H1 (cell line): ENCODE results near the gene UBE2E2. TPM values are rescaled to one million over a fixed set of nuclear protein-coding genes. Genes with fewer than 3 reads are reported as not detected.
A peak's percentile ranks its signal among the peaks of the same experiment; 100 is the strongest.

Source experiments
- CTCF ChIA-PET: fragments of 300-600 bp; sonication (Branson Sonifier 250); formaldehyde crosslinking; loops from one replicate; lab custom pipeline; 2021; ENCODE audit not compliant: partially characterized antibody; lab: Charles Lee
- POLR2A ChIA-PET: fragments of 300-600 bp; sonication (Branson Sonifier 250); formaldehyde crosslinking; loops from one replicate; lab custom pipeline; 2021; ENCODE audit warnings: inconsistent platforms; ENCODE audit not compliant: partially characterized antibody; lab: Charles Lee
- DNase-seq, 2 experiments: peaks; one replicate each; pipeline versions ENCODE4 v3.0.0 to v3.0.0-alpha.2; 2010 to 2022; ENCODE audit warnings: low spot score in 2 of 2, low read depth in 1 of 2, mixed read lengths in 1 of 2
- FAIRE-seq: peaks from 2 replicates; lab custom pipeline; 2011; peaks lifted over from hg19 to GRCh38; lab: Jason Lieb, UNC
- H2AFZ ChIP-seq: 2 replicates; pipeline ENCODE4 v1.8.1; 2012; ENCODE audit warnings: low read length, inconsistent platforms
- H2AK5ac ChIP-seq: 2 replicates; pipeline ENCODE4 v1.6.1; 2013; ENCODE audit warnings: low read depth, low read length
- H2BK120ac ChIP-seq: replicated peaks from 2 replicates; pipeline ENCODE3; 2013; ENCODE audit warnings: low read depth, low read length, inconsistent platforms
- H2BK12ac ChIP-seq: 2 replicates; pipeline ENCODE4 v1.6.1; 2013; ENCODE audit warnings: low read depth, low read length
- H2BK15ac ChIP-seq: 2 replicates; pipeline ENCODE4 v1.6.1; 2013; ENCODE audit warnings: low read length
- H2BK20ac ChIP-seq: 2 replicates; pipeline ENCODE4 v1.6.1; 2013; ENCODE audit warnings: low read length
- H2BK5ac ChIP-seq: 2 replicates; pipeline ENCODE4 v1.6.1; 2013; ENCODE audit warnings: low read depth, low read length
- H3K14ac ChIP-seq: 2 replicates; pipeline ENCODE4 v1.6.1; 2013; ENCODE audit warnings: inconsistent platforms; ENCODE audit not compliant: insufficient read length
- H3K18ac ChIP-seq: 2 replicates; pipeline ENCODE4 v1.6.1; 2013; ENCODE audit warnings: low read length; ENCODE audit errors: extremely low read depth
- H3K23ac ChIP-seq: 2 replicates; pipeline ENCODE4 v1.6.1; 2013; ENCODE audit warnings: inconsistent platforms; ENCODE audit not compliant: insufficient read length
- H3K23me2 ChIP-seq: 2 replicates; pipeline ENCODE4 v1.6.1; 2013; ENCODE audit warnings: low read depth, low read length
- H3K27ac ChIP-seq: 2 replicates; pipeline ENCODE4 v1.6.1; 2011; ENCODE audit warnings: low read depth, low read length, inconsistent platforms
- H3K27me3 ChIP-seq, 4 experiments: replicated peaks in 1 of 4; 1 replicate in 1 of 4; 2 replicates in 3 of 4; pipeline versions ENCODE4 v1.6.1 to v1.8.1; 2011 to 2013; ENCODE audit warnings: low read length in 3 of 4, mild to moderate bottlenecking in 3 of 4, inconsistent platforms in 2 of 4, mixed read lengths in 2 of 4, moderate library complexity in 1 of 4; ENCODE audit not compliant: control insufficient read depth in 3 of 4, insufficient read depth in 3 of 4; ENCODE audit errors: extremely low read depth in 1 of 4
- H3K36me3 ChIP-seq, 4 experiments: 2 replicates each; pipeline versions ENCODE4 v1.6.1 to v1.8.1; 2011 to 2013; ENCODE audit warnings: mild to moderate bottlenecking in 4 of 4, low read length in 3 of 4, moderate library complexity in 2 of 4, control low read depth in 1 of 4, inconsistent platforms in 1 of 4; ENCODE audit not compliant: insufficient read depth in 4 of 4, control insufficient read depth in 2 of 4
- H3K4ac ChIP-seq: replicated peaks from 2 replicates; pipeline ENCODE3; 2013; ENCODE audit warnings: low read length, low read depth, mixed read lengths, inconsistent platforms; ENCODE audit not compliant: insufficient read length
- H3K4me1 ChIP-seq, 4 experiments: replicated peaks in 1 of 4; 1 replicate in 1 of 4; 2 replicates in 3 of 4; pipeline versions ENCODE4 v1.6.1 to v1.8.1; 2011 to 2013; ENCODE audit warnings: low read length in 3 of 4, inconsistent platforms in 2 of 4, mixed read lengths in 1 of 4; ENCODE audit not compliant: insufficient read depth in 4 of 4, control insufficient read depth in 3 of 4
- H3K4me2 ChIP-seq, 2 experiments: 2 replicates each; pipeline versions ENCODE4 v1.6.1 to v1.8.1; 2011 to 2013; ENCODE audit warnings: low read depth in 2 of 2, low read length in 2 of 2, control low read depth in 1 of 2, inconsistent platforms in 1 of 2, mild to moderate bottlenecking in 1 of 2; ENCODE audit not compliant: insufficient read depth in 1 of 2
- H3K4me3 ChIP-seq, 4 experiments: fragments of 200-600, 300-600 bp in 1 of 4; sonication (generic), shearing (Covaris generic), sonication (Bioruptor Twin) in 1 of 4; 2 replicates each; pipeline versions ENCODE4 v1.5.1 to v1.8.1; 2011 to 2016; ENCODE audit warnings: low read length in 4 of 4, low read depth in 3 of 4, control low read depth in 2 of 4, inconsistent platforms in 2 of 4, mild to moderate bottlenecking in 2 of 4, mixed read lengths in 1 of 4, moderate library complexity in 1 of 4; ENCODE audit not compliant: insufficient read depth in 2 of 4; ENCODE audit errors: extremely low read depth in 1 of 4
- H3K56ac ChIP-seq: replicated peaks from 2 replicates; pipeline ENCODE3; 2013; ENCODE audit warnings: low read depth, mild to moderate bottlenecking, mixed read lengths, low read length, inconsistent platforms; ENCODE audit not compliant: insufficient read length
- H3K79me1 ChIP-seq: 2 replicates; pipeline ENCODE4 v1.6.1; 2013; ENCODE audit warnings: low read depth, low read length, control low read depth
- H3K79me2 ChIP-seq, 2 experiments: 2 replicates each; pipeline versions ENCODE4 v1.6.1 to v1.8.1; 2012 to 2013; ENCODE audit warnings: low read length in 2 of 2, mild to moderate bottlenecking in 2 of 2, inconsistent platforms in 1 of 2; ENCODE audit not compliant: insufficient read depth in 2 of 2, control insufficient read depth in 1 of 2
- H3K9ac ChIP-seq, 4 experiments: replicated peaks in 1 of 4; 1 replicate in 1 of 4; 2 replicates in 3 of 4; pipeline versions ENCODE4 v1.6.1 to v1.8.1; 2011 to 2013; ENCODE audit warnings: low read depth in 3 of 4, low read length in 3 of 4, control low read depth in 2 of 4, mild to moderate bottlenecking in 2 of 4, moderate library complexity in 2 of 4, inconsistent platforms in 1 of 4; ENCODE audit errors: extremely low read depth in 1 of 4
- H3K9me3 ChIP-seq, 2 experiments: 2 replicates each; pipeline versions ENCODE4 v1.6.1 to v1.8.1; 2012 to 2013; ENCODE audit warnings: mild to moderate bottlenecking in 2 of 2, moderate library complexity in 2 of 2, control low read depth in 1 of 2, inconsistent platforms in 1 of 2, low read depth in 1 of 2, low read length in 1 of 2, mixed read lengths in 1 of 2; ENCODE audit not compliant: insufficient read depth in 2 of 2
- H4K20me1 ChIP-seq, 2 experiments: replicated peaks in 1 of 2; 2 replicates each; pipeline versions ENCODE3 to v1.8.1; 2011 to 2013; ENCODE audit warnings: inconsistent platforms in 2 of 2, low read length in 2 of 2, mild to moderate bottlenecking in 1 of 2; ENCODE audit not compliant: insufficient read depth in 2 of 2, control insufficient read depth in 1 of 2
- H4K5ac ChIP-seq: 2 replicates; pipeline ENCODE4 v1.6.1; 2013; ENCODE audit warnings: low read length, low read depth, mixed read lengths, inconsistent platforms; ENCODE audit not compliant: insufficient read length
- H4K8ac ChIP-seq: 2 replicates; pipeline ENCODE4 v1.8.0; 2013; ENCODE audit warnings: mild to moderate bottlenecking, moderate library complexity, low read length, inconsistent platforms; ENCODE audit not compliant: insufficient read depth; ENCODE audit errors: extremely low read depth
- H4K91ac ChIP-seq: replicated peaks from 2 replicates; pipeline ENCODE3; 2013; ENCODE audit warnings: low read length, mixed read lengths, inconsistent platforms; ENCODE audit not compliant: insufficient read length
- BACH1 ChIP-seq: IDR thresholded peaks from 2 replicates; pipeline ENCODE4 v1.6.1; 2012; ENCODE audit warnings: low read length, improper control_type of control experiment
- BRCA1 ChIP-seq: IDR thresholded peaks from 2 replicates; pipeline ENCODE4 v1.6.1; 2012; ENCODE audit warnings: low read depth, low read length, improper control_type of control experiment
- EGR1 ChIP-seq: IDR thresholded peaks from 2 replicates; pipeline ENCODE4 v1.6.1; 2011; ENCODE audit warnings: low read depth, low read length, borderline replicate concordance
- GABPA ChIP-seq: IDR thresholded peaks from 2 replicates; pipeline ENCODE4 v1.6.1; 2011; ENCODE audit warnings: mild to moderate bottlenecking, low read length, moderate library complexity, borderline replicate concordance; ENCODE audit not compliant: insufficient read depth
- JUN ChIP-seq: IDR thresholded peaks from 2 replicates; pipeline ENCODE4 v1.6.1; 2011; ENCODE audit warnings: low read depth, mild to moderate bottlenecking, improper control_type of control experiment, low read length
- POLR2A ChIP-seq, 2 experiments: IDR thresholded peaks; 1 replicate in 1 of 2; 2 replicates in 1 of 2; pipeline ENCODE4 v1.6.1; 2011; ENCODE audit warnings: low read depth in 2 of 2, low read length in 2 of 2, mild to moderate bottlenecking in 2 of 2; ENCODE audit errors: control extremely low read depth in 1 of 2
- POU5F1 ChIP-seq: IDR thresholded peaks from 2 replicates; pipeline ENCODE4 v1.6.1; 2011; ENCODE audit warnings: low read depth, mild to moderate bottlenecking, low read length, moderate library complexity
- RBBP5 ChIP-seq: IDR thresholded peaks from 2 replicates; pipeline ENCODE4 v1.7.1; 2012; ENCODE audit warnings: low read depth, mild to moderate bottlenecking, inconsistent platforms, low read length, moderate library complexity, borderline replicate concordance
- RNF2 ChIP-seq: fragments of 200-900, 300-1000 bp; sonication (generic); IDR thresholded peaks from 2 replicates; pipeline ENCODE4 v1.7.1; 2016; ENCODE audit warnings: borderline replicate concordance, low read depth, mild to moderate bottlenecking, antibody characterized with exemption, low read length; ENCODE audit not compliant: poor library complexity, severe bottlenecking; ENCODE audit errors: missing control alignments
- SRF ChIP-seq: IDR thresholded peaks from 2 replicates; pipeline ENCODE4 v1.6.1; 2011; ENCODE audit warnings: mild to moderate bottlenecking, low read depth, low read length, moderate library complexity
- ZNF274 ChIP-seq: IDR thresholded peaks from 2 replicates; pipeline ENCODE4 v1.7.0; 2012; ENCODE audit warnings: low read length, borderline replicate concordance; ENCODE audit errors: extremely low read depth
- WGBS, 2 experiments: shearing (Covaris generic) in 1 of 2; methylation state at CpG; one replicate each; pipeline versions ENCODE4 v1.1.6 to v1.1.7; 2013 to 2015; ENCODE audit warnings: low lambda C conversion rate in 2 of 2, mixed read lengths in 2 of 2, inconsistent platforms in 1 of 2, low coverage in 1 of 2, missing lambda C conversion rate in 1 of 2; ENCODE audit not compliant: insufficient replicate concordance in 2 of 2, insufficient coverage in 1 of 2, insufficient read length in 1 of 2; ENCODE audit errors: extremely low coverage in 1 of 2, missing lambda C conversion rate in 1 of 2; 5-methylcytosine and 5-hydroxymethylcytosine counted together
- polyA plus RNA-seq, 7 experiments: library from polyadenylated mRNA; depleted of rRNA in 3 of 7; stranded (reverse) in 5 of 7; unstranded in 2 of 7; fragments of >200 nt in 5 of 7; fragments of 200-250 nt in 2 of 7; gene quantifications; 1 replicate in 5 of 7; 2 replicates in 1 of 7; 4 replicates in 1 of 7; pipeline versions ENCODE4 v1.2.1 to v1.2.3, GENCODE V29; 2011 to 2013; ENCODE audit warnings: missing spikeins in 2 of 7, mixed read lengths in 2 of 7
- total RNA-seq: library from RNA; stranded (reverse); fragmentation: NEBNext Ultra II Directional; extraction: Animal tissue kit (Norgen Biotek cat#: 25700); gene quantifications from 2 replicates; pipeline ENCODE4 v1.2.1, GENCODE V29; 2021

The UBE2E2 gene
- total and polyA plus RNA-seq, 2 of the 8 experiments (the other 6 are each of a cell fraction or from before 2014, with no cell fraction given) = 57.6 to 70.6 TPM

DNA sequence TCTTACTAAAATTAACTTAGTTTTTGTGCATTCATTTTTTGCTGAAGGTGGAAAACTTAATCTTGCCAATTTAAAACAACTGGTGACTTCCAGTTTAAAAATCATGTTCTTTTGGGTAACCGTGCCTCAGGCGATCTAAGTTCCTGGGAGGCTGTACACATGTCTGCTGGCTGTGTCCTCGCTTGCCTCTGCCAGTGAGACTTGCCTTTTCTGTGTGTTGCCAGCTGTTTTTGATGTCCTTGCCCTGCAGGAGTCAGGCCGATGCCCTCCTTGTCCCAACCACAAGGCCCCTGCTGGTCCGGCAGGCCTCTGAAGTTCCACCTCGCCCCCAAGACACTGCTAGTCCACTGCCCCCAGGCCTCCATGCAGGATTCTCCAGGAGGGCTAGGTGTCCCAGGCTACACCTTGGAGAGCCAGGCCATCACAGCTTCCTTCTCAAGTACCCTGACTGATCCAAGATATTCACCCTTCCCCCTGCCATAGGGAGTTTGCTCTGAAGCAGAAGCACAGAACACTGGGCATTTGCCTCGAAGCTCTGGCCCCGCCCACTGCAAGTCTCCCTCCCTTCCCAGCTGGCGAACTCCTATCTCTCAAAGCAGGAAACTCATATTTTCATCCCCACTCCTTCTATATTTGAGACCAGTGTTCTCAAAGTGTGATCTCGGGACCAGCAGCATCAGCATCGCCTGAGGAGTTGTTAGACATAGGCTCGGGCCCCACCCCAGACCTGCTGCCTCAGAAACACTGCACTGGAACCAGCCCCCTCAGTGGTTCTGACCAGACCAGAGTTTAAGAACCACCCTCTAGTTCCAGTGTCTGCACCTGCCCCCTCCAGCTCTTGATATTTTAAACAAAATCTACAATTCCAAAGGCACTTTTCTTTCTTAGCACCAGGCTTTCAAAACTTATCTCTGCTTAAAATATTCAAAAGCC lies 416.8 kb downstream of the UBE2E2 start:
- Histone ChIP-seq H4K5ac (peak overlapping the region; percentile 4), H3K14ac (no peak overlapping the region), H3K4ac (no peak overlapping the region), H3K18ac (no peak overlapping the region; the same call in 1 of the 2 replicates), H3K56ac (no peak overlapping the region), H3K4me2 (no peak overlapping the region; a peak in 1 of 4 replicates), H3K36me3 (no peaks in the 10 kb centered on the region; a peak in 1 of 8 replicates), H3K23ac (no peak overlapping the region), H3K79me1 (no peaks in the 10 kb centered on the region), H3K27me3 (no peaks in the 10 kb centered on the region), H3K79me2 (no peaks in the 10 kb centered on the region), H2BK120ac (no peak overlapping the region), H4K20me1 (no peaks in the 10 kb centered on the region), H3K4me3 (no peak overlapping the region), H2BK20ac (no peak overlapping the region), H2BK5ac (no peak overlapping the region), H4K91ac (no peak overlapping the region), H4K8ac (no peak overlapping the region), H2AK5ac (0 out of 2 replicates have a peak overlapping the region, but pooled peaks have one; percentile 24), H2AFZ (no peak overlapping the region), H3K27ac (no peak overlapping the region), H2BK12ac (no peak overlapping the region), H3K9me3 (peaks cover 0 to 4% of the 10 kb centered on the region in 2 experiments; a peak in 1 of 4 replicates), H3K4me1 (peaks cover 0 to 6% (median 0%) of the 10 kb centered on the region in 4 experiments; a peak in 2 of 7 replicates), H3K23me2 (peaks cover 1% of the 10 kb centered on the region; the same call in 1 of the 2 replicates), H3K9ac (no peak overlapping the region), H2BK15ac (no peak overlapping the region)
- ChIA-PET CTCF (interaction anchor here (0.7 kb wide), 1 partner anchor 20 kb away, joined by 3 read pairs; no protein-coding TSS in a partner anchor), POLR2A (no interaction called here)
- WGBS, 2 experiments = 87% methylated on average over 12 of the region's 12 CpGs; no CpG with 5 or more reads in 1 of the 2 experiments
- FAIRE-seq (no peak), DNase-seq (peak in 1 of 2 experiments; percentile 46)
- no peak for TF ChIP-seq EGR1
- no peak for TF ChIP-seq BACH1
- TF ChIP-seq GABPA = no peak
- no peak for TF ChIP-seq RNF2
- no peak for TF ChIP-seq ZNF274
- TF ChIP-seq POU5F1 = no peak
- TF ChIP-seq JUN = no peak
- no peak for TF ChIP-seq POLR2A (IDR thresholded peaks at IDR 0.05; ENCODE audit: control extremely low read depth in 1 of 2, low read depth in 2 of 2, low read length in 2 of 2)
- TF ChIP-seq BRCA1 = no peak
- TF ChIP-seq SRF = no peak
- TF ChIP-seq RBBP5 = no peak
